NCI-H2227 (cell line): ENCODE results near the gene ATRIP.

ENCODE experiments used
- DNase-seq: peaks from one replicate; lab custom pipeline; 2025; ENCODE audit not compliant: unreplicated experiment; lab: John Stamatoyannopoulos, UW

Gene ATRIP

DNA sequence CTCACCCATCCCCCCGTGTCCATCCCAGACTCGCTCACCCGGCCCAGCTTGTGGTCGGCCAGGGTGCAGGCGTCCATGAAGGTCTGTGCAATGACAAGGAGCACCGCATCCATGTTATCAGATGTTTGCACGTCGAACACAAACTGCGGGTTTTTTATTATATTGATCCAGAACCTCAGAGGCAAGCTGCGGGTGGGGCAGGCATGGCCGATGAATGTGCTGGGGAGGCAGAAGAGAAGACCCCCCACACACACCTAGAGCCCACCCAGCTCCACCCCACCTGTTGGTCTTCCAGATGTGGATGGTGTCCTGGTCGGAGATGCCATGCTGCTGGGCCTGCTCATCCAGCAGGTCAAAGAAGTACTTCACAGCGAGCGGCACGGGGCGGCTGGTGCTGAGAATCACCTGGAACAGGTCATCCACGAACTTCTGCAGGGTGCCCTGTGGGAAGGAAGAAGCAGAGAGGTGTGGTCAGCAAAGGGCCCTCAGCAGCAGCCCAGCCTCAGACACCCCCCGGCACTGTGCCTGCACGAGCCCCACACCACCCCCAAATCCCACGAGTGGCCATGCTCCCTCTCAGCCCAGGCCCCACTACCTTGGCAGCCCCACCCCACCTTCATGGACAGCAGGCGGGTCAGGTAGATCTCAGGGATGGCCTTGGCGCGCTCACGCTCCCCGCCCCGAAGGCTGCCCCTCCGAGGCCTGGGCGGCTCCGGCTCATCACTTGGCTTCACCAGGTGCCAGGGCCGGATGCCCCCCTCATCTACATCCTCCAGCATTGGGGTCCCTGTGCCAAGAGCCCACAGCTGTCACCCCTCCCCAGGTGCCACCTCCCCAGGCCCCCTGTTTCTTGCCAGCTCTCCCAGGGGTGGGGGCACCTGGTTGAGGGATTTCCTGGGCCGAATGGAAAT, 37.0 kb upstream of the ATRIP start:
- DNase-seq: no peak

DNA sequence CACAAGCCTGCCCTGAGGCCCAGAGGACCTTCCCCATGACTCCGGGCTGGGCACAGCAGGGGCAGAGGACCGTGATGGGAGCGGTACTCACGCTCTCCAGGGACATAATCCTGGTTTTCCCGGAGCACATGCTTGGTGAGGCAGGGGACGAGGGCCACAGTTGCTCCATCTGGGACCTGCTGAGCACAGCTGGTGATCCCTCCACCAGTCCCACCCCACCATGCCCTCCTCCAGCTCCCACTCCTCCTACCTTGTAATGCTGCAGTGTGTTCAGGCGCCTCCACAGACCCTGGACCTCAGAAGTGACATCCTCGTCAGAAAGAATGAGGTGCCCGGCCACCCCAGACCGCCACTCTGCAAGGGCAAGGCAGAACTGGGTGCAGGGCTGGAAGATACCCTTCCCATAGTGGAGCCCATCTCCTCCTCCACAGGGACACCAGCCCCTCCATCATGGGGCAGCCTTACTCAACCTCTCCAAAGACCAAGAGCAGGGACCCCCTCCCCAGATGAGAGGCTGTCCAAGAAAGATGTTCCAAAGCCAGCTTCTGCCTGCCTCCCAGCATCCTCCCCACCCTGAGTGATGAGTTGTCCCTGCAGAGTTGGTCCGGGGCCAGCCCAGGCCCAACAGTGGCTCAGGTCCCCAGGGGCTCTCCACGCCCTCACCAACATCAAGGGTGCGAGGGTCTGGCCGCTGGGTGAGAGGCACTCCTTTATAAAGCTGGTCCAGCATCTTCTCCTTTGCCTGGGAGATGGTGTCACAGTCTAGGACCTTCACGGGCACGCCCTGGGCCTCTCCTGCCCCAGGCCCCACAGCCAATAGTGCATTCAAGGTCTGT, 36.1 kb upstream of the ATRIP start:
- DNase-seq: no peak

DNA sequence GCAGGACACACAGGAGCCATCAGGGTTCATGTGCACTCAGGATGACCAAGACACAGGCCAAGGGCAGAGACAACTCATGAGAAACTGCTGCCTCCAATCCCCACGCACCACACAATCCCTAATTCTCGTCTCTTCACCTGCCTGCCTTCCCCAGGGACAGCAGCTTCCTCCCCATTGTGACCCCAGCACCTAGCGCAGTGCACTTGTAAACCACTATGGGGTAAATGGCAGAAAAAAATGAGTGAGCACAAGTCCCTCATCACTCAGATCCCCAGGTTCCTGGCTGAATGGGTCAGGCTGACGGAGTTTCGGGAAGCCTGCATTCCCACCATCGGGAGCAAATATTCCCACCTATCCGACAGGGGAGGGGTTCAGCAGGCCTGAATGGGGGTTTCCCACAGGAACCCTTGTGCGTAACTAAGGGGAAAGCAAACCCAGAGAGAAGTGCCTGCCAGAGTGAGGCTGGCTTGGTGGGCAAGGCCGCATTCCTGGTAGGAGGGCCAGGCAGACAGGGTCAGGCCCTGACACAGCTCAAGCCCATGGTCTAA, 35.4 kb upstream of the ATRIP start:
- DNase-seq: no peak

DNA sequence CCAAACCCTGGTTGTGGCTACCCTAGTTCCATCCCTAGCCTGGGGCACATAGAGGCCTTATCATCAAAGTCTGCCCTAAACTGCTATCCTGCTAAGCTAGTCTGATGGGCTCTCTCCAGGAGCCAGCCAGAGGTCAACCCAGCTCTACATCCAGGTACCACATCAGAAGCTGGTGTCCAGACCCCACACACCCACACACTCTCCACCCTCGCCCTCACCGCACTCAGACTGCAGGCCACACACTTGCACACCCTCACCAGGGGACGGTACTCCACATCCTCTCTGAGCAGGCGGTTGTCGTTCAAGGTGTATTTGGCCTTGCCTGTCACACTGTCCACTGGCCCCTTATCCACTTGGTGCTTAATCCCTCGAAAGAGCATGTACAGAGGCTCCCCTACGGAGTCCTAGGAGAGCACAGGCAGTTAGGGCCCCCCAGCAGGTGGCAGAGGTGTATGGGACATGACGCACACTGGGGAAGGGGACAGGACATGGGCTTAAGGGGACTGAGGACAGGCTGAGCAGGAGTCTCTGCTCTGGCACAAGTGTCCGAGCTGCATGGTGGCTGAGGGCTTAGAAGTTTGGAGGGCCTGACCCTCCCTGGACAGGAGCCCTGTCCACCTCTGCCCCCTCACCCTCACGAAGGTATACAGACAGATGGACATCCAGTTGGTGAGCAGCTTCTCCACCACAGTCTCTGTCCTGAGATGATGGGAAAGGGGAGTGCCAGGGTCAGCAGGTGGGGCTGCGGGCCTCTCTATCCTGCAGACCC, 34.7 kb upstream of the ATRIP start:
- no peak for DNase-seq

DNA sequence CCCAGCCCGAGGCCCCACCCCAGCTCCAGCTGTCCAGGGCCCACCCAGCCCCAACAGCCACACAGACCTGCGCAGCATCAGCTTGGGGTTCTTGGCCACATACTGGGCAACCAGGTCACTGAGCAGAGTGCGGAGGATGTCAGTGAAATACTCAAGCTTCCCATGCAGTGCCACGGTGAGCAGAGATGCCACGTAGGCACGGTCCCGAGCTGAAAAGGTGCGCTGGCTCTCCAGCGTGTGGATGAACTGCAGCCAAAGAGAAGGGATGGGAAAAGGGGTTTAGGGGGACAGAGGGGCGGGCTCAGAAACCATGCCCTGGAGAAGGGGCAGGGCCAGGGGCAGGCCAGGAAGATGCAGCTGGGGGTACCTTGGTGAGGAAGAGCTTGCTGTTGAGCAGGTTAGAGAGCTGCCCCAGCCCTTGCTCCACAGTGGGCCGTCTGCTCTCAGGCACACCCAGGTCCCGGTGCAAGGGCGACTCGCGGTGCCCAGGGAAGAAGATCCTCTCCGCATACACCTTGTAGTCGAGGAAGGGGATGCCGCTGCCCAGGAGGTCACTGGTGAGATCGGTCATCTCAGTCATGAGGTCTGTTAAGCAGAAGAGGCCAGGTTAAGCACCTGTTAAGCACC, 34.0 kb upstream of the ATRIP start:
- DNase-seq: no peak

DNA sequence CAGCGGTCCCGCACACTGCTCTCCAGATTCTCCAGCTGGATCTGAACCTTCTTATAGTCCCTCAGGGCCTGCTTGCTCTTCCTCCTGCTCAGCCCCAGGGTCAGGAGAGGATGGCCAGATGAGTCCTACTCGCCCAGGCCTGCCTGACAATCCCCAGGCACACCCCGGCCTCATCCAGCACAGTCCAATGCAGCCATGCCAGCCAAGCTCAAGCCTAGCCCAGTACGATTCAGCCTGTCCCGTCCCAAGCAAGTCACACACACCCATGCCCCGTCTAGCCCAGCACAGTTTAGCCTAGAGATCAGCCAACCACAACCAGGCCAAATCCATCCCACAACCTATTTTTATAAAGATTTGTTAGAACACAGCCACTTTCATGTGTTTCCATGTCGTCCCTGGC, 33.5 kb upstream of the ATRIP start:
- no peak for DNase-seq

DNA sequence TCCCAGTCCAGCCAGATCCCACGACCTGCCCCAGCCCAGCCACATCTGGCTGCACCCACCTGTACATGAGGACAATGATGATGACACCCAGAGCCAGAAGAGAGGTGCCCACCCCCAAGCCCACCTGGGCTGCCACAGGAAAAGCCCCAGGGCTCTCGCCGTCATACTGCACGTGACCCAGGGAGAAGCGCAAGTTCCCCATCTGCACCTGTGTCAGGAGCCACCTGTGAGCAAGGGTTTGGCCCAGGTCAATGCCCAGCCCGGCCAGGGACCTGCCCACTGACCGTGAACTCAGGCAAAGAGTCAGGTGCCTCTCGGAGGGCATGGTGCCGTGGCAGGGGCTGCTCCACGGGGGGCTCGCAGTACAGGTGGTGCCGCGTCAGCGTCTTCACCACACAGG, 32.9 kb upstream of the ATRIP start:
- DNase-seq: no peak

DNA sequence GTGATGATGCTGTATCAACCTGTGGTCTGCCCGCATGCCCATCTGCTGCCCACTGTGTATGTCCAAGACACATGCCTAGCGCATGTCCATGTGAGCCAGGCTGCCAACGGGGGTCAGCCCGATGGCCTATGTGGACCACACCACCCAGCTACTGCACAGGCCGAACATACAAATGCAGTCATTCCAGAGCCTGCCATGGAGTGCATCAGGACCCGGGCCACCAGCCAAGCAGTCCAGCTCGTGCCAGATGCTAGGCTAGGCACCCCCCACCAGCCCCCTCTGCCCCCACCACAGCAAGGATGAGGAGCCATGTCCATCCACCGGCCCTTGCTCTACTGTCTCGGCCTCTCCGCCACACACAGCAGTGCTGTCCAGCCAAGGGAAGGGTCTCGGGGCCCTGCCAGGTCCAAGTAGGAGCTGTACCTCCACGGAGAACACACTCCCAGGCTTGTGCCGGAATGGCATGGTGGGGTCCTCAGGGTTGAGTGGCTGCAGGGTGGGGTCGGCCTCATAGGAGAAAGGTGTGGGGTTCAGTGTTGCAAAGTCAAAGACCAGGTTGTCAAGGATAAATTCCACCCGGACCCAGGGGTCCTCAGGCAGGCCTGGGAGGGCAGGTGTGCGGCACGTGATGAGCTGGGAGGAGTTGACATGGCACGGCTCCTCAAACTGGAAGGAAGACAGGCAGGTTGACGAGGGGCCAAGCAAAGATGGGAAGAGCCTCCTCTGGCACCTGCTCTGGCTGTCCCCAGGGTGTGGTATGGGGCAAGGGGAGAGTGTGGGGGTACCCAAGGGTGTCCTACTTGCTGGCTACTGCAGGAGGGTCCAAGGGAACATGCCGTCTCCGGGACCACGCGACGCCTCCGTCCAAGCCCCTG, 31.9 kb upstream of the ATRIP start:
- DNase-seq: no peak

DNA sequence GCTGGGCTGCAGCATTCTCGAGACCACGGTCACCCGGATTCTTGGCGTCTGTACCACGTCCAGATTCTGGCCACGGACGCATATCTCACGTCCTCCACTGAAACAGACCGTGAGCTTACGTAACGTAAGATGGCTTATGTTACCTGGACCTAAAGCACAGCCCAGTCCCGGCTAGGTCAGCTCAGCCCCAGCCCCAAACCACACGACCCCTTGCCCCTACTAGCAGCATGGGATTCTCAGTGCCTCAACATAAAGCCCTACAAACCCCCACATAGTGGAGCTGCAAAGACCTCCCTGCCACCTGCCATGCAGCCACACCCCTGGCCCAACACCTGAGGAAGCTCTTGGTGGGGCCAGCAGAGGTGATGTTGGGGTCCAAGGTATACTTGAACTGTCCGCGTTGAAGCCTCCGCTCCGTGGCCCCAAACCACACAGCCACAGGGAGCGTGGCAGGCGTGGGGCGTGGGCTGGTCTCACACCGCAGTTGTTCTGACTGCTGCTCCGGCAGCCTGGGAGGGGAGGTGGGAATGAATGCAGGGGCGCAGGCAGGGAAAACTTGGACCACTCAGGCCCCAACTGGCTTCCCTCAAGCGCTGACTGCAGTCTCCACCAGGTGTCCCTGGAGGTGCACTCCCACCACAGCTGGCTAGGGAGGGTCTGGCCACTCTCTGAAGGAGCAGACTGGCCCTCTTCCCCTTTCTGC, 31.1 kb upstream of the ATRIP start:
- DNase-seq: no peak

DNA sequence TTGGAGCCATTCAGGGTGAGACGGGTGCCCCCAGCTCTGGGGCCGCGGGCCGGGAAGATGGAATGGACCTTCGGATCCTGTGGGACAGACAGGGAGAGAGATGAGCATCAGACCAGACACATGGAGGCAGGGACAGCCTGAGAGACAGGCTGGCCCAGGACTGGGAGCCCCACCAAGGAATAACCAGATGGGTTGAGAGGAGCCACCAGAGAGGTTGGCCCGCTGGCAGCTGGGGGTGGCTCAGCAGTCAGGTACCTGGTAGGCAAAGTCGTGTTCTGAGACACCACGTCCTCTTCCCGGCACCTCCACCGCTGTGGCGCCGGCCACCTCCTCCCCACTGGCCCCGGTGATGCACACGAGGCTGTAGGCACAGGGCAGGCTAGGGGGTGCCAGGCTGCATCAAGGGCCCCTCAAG, 30.4 kb upstream of the ATRIP start:
- DNase-seq: no peak

DNA sequence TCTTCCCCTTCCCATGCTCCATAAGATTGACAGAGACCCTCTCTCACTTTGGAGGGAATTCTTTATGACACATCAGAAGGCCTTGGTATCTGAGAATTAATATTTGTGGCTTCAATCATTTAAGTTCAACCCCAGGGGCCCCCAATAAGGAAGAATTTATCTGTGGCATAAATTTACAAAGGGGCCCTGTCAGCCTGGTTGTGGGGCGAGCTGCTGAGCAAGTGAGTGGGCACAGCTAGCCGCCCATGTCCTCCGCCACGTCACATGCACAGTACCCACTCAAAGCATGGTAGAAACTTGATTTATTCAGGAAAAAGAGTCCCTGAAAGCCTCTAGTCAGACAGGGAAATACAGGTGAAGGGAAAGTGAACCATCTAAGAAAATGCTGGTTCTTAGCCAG, 30.0 kb upstream of the ATRIP start:
- no peak for DNase-seq

DNA sequence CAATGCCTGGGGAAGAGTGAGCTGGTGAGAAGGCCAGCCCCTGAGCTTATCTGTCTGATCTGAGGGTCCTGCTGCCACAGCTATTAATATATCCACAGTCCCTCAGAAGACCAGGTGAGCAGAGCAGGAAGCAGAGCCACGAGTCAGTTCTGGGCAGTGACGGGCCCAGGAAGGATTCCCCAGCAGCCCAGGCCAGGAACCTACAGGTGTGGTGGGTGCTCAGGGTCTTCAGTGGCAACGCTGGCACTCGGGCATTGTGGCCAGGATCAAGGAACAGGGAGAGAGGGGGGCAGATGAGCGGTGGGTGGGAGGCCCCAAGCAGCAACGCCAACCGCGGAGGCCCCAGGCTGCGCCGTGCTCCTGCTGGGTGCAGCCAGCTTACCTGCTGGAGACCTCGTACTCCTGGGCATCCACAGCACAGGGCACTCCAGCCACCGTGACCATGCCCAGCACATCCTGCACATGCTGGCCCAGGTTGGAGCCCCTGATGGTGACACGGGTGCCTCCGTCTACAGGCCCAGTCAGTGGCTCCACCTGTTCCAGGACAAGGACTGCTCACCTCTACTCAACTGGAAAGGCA, 28.9 kb upstream of the ATRIP start:
- no peak for DNase-seq

DNA sequence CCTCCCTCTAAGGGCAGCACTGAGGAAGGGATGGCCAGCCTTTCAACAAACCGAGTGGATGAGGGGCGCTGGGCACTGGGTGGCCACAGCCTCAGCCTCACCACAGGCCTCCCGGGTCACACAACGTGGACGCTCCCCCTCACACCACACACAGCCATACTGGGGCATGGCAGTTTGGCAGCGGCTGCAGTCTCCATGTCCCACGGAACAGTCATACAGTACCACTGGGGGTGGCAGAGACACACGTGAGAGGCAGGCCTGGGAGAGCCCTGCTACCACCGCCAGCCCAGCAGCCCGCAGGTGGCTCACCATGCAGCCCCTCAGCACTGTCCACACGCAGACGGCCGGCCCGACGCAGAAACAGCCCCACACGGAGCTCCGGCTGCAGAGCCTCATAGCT, 28.4 kb upstream of the ATRIP start:
- DNase-seq: no peak

DNA sequence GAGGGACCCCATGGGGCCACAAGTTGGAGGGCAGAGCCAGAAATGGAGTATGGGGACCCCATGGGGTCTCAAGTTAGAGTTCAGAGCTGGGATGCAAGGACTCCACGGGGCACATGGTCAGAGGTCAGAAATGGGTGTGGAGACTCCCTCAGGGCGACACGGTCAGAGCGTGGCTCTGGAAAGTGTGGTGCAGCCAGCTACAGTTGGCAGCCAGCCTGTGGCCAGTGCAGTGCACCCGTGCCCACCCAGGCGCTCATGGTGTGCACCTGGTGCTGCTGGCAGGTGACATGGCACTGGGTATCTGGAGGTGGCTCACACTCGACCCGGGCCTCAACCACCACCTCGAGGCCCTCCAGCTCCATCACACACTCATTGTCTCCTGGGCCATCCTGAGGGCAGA, 27.9 kb upstream of the ATRIP start:
- no peak for DNase-seq

DNA sequence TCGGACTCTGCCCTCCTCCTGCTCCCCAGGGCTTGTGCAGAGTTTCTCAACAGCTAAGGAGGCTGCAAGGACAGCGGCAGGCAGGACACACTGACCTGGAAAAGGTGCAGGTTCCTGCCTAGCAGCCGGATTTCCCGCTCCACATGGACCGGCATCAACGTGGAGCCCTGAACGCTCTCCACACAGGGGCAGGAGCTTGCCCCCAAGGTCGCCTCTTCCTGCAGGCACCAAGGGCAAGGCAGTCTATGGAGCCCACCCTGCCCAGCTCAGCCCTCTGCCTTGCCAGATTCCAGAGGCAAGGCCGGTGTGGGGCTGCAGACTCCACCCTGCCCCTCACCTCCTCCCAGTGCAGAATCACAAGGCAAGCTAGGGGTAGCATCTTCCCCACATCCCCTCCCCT, 27.4 kb upstream of the ATRIP start:
- no peak for DNase-seq

DNA sequence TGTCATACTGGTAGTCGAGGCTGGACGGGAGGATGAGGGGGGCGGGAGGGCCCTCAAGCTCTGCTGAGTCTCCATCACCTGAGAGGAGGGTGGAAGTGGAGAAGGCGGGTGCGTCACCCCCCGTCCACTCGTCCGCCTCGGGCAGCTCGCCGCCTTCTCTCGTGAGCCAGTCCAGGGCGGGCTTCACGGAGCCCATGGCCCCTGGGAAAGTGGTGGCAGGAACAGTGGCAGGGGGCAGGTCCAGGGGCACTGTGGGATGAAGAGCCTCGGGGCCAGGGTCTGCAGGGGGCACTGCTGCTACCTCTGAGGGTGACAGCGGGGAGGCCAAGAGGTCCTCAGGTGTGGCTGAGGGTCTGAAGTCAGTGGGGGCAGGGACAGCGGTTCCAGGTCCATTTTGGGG, 26.9 kb upstream of the ATRIP start:
- no peak for DNase-seq

DNA sequence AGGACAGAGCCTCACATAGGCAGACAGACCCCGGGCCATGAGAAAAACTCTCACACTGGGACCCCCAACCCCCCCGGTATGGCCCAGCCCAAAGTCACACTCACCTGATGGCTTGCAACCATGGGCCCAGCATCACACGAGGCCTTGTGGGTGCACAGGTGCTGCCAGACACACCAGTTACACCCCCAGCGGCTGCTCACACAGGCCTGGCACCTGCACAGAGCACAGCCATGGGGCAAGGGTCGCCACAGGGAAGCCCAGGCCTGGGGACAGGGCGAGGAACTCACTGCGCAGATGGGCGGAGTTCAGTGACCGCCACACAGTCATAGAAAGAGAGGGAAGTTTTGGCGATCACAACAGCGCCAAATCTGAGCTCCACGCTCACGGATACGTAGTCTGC, 26.0 kb upstream of the ATRIP start:
- no peak for DNase-seq

DNA sequence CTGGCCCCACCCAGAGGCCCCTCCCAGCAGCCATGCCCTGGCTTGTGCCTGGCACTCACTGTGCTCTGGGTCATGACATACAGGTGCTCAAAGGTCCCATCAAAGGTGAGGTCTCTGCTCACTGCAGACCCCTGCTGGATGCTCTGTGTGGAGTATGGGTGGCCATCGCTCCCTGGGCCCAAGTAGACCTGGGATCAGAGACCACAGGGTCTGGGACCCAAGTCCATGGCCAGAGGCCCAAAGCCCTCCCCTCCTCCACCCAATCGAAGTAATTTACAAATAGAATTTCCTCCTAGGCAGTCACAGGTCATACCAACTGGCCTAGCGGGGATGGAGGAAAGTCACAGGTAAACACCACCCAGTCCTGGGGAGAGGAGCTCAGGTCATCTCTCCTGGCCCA, 24.3 kb upstream of the ATRIP start:
- no peak for DNase-seq

DNA sequence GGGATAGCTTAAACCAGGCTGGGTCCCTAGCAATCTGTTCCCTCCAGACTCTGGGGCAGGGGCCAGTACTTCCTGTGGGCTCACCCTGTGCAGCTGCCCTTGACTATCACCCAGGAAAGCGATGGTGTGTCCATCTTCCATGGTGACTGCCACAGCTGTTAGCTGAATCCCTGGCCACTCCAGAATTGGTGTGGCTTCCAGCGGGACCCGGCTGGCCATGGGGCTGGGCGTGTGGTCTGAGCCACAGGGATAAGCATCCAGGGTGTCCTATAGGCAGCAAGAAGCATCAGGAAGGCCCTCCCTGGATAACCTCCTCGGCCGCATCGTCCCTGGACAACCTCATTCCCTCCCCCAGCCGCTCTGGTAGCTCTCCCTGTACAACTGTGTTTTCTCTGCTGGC, 23.9 kb upstream of the ATRIP start:
- no peak for DNase-seq
